Caco-2 (cell line): ENCODE measurements around the gene EPHB4. TPM values are rescaled to one million over a fixed set of nuclear protein-coding genes. Genes with fewer than 3 reads are reported as not detected.
A peak's percentile ranks its signal among the peaks of the same experiment; 100 is the strongest.

Experiments
- Bru-seq: library from RNA; stranded (reverse); fragments of 400-500 nt; gene quantifications from one replicate; lab custom pipeline; 2021; lab: Mats Ljungman, UMichigan
- BruChase-seq, 2 experiments: library from RNA; stranded (reverse); fragments of 400-500 nt; gene quantifications; one replicate each; lab custom pipeline; 2021; lab: Mats Ljungman, UMichigan
- BruUV-seq: library from RNA; stranded (reverse); fragments of 400-500 nt; replicated peaks from 2 replicates; lab custom pipeline; 2021; lab: Mats Ljungman, UMichigan
- CTCF ChIA-PET: fragments of 300-600 bp; sonication (Branson Sonifier 250); formaldehyde crosslinking; loops from one replicate; lab custom pipeline; 2022; ENCODE audit warnings: antibody characterized with exemption; lab: Charles Lee
- POLR2A ChIA-PET: fragments of 300-600 bp; sonication (Branson Sonifier 250); formaldehyde crosslinking; loops from one replicate; lab custom pipeline; 2022; ENCODE audit warnings: antibody characterized with exemption; lab: Charles Lee
- DNase-seq, 2 experiments: peaks; one replicate each; pipeline versions ENCODE4 v3.0.0 to v3.0.0-alpha.2; 2020 to 2022
- H3K27me3 ChIP-seq: replicated peaks from 2 replicates; pipeline ENCODE4 v1.6.0; 2011; ENCODE audit warnings: low read length; ENCODE audit not compliant: control insufficient read depth, insufficient read depth
- H3K36me3 ChIP-seq: 2 replicates; pipeline ENCODE4 v1.5.1; 2011; ENCODE audit warnings: low read length; ENCODE audit not compliant: control insufficient read depth, insufficient read depth
- H3K4me1 ChIP-seq: fragments of 250-450 bp; sonication (Bioruptor Pico); 2 replicates; pipeline ENCODE4 v1.5.1; 2020; ENCODE audit warnings: mild to moderate bottlenecking
- H3K4me3 ChIP-seq: 2 replicates; pipeline ENCODE4 v1.5.1; 2011; ENCODE audit warnings: low read depth, mild to moderate bottlenecking, control low read depth, low read length
- H3K9me3 ChIP-seq: fragments of 250-450 bp; sonication (Bioruptor Pico); 2 replicates; pipeline ENCODE4 v1.5.1; 2020; ENCODE audit warnings: mild to moderate bottlenecking, moderate library complexity
- H3K27ac Mint-ChIP-seq: one replicate; pipeline ENCODE4 v1.8.0; 2022; ENCODE audit warnings: mixed read lengths; ENCODE audit not compliant: unreplicated experiment
- H3K27me3 Mint-ChIP-seq: one replicate; pipeline ENCODE4 v1.8.0; 2022; ENCODE audit warnings: mixed read lengths; ENCODE audit not compliant: insufficient read depth, unreplicated experiment
- H3K36me3 Mint-ChIP-seq: one replicate; pipeline ENCODE4 v1.8.0; 2022; ENCODE audit warnings: mild to moderate bottlenecking, mixed read lengths; ENCODE audit not compliant: insufficient read depth, unreplicated experiment
- H3K4me1 Mint-ChIP-seq: one replicate; pipeline ENCODE4 v1.8.0; 2022; ENCODE audit warnings: low read depth, mixed read lengths; ENCODE audit not compliant: unreplicated experiment
- H3K4me3 Mint-ChIP-seq: one replicate; pipeline ENCODE4 v1.8.0; 2022; ENCODE audit warnings: mild to moderate bottlenecking, moderate library complexity, mixed read lengths; ENCODE audit not compliant: unreplicated experiment
- H3K9me3 Mint-ChIP-seq: one replicate; pipeline ENCODE4 v1.8.0; 2022; ENCODE audit warnings: mixed read lengths; ENCODE audit not compliant: unreplicated experiment
- intact Hi-C: fragments of 100-400 bp; cut with micrococcal nuclease; formaldehyde crosslinking; loops from one replicate; pipeline ENCODE4 v1.10.0; 2022; ENCODE audit not compliant: unreplicated experiment
- long read RNA-seq: library from polyadenylated mRNA; stranded (forward); transcript quantifications from one replicate; pipeline ENCODE4 v2.0.0, GENCODE V29; 2022
- total RNA-seq: library from RNA; stranded (reverse); gene quantifications from 2 replicates; pipeline ENCODE4 v1.2.3, GENCODE V29; 2022
- TF ChIP-seq, protein P1 (sequence below), 2 experiments: fragments of 200-600 bp in 1 of 2; IDR thresholded peaks; 1 replicate in 1 of 2; 2 replicates in 1 of 2; pipeline versions ENCODE4 v1.5.1 to v1.8.0; 2011 to 2022; ENCODE audit warnings: antibody characterized with exemption in 1 of 2, control low read depth in 1 of 2, inconsistent platforms in 1 of 2, low read depth in 1 of 2, low read length in 1 of 2, mild to moderate bottlenecking in 1 of 2, moderate library complexity in 1 of 2; ENCODE audit not compliant: insufficient read depth in 1 of 2, severe bottlenecking in 1 of 2, unreplicated experiment in 1 of 2

Gene EPHB4
- total RNA-seq (112 and 117 TPM in 2 replicates), Bru-seq, nascent RNA (percentile 72 among the genes with signal in this experiment), BruChase-seq, experiment 1, labeled RNA remaining after a 2-hour chase (percentile 83 among the genes with signal in this experiment), BruChase-seq, experiment 2, labeled RNA remaining after a 6-hour chase (percentile 92 among the genes with signal in this experiment)
- long read RNA-seq, full-length matches to known transcripts = 85 of 145 reads
- long read RNA-seq, partial matches to known transcripts = 43 of 145 reads
- long read RNA-seq, other reads (novel, unspliced or antisense) = 17 of 145 reads

GRCh38 chr7:100827330-100828226, at the start of gene EPHB4:
Gene EPHB4 (minus strand): TSS chr7:100827523. CDS start chr7:100827030, 493 bp downstream.
- Histone ChIP-seq H3K27me3 (no peaks in the 10 kb centered on the region), H3K4me1 (peaks cover 29% of the 10 kb centered on the region), H3K4me3 (peak within 1 kb of the TSS; percentile 71), H3K36me3 (peaks cover 7% of the 10 kb centered on the region), H3K9me3 (no peaks in the 10 kb centered on the region)
- H3K4me1 Mint-ChIP-seq = peaks cover 27% of the 10 kb centered on the region
- POLR2A ChIA-PET = interaction anchor here (0.5 to 1.8 kb wide), 10 partner anchors 9 to 215 kb away, joined by 3 to 19 read pairs (median 8); partner anchors contain the start of genes MOSPD3, POP7, SLC12A9 and SRRT
- intact Hi-C loops = loop anchor here (1.0 kb wide), 2 partner anchors 25 kb away; partner anchors contain the start of gene SLC12A9
- TF ChIP-seq, protein P1, sequence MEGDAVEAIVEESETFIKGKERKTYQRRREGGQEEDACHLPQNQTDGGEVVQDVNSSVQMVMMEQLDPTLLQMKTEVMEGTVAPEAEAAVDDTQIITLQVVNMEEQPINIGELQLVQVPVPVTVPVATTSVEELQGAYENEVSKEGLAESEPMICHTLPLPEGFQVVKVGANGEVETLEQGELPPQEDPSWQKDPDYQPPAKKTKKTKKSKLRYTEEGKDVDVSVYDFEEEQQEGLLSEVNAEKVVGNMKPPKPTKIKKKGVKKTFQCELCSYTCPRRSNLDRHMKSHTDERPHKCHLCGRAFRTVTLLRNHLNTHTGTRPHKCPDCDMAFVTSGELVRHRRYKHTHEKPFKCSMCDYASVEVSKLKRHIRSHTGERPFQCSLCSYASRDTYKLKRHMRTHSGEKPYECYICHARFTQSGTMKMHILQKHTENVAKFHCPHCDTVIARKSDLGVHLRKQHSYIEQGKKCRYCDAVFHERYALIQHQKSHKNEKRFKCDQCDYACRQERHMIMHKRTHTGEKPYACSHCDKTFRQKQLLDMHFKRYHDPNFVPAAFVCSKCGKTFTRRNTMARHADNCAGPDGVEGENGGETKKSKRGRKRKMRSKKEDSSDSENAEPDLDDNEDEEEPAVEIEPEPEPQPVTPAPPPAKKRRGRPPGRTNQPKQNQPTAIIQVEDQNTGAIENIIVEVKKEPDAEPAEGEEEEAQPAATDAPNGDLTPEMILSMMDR (IDR thresholded peaks at IDR 0.05; ENCODE audit: insufficient read depth in 1 of 2, low read depth in 1 of 2, low read length in 1 of 2, severe bottlenecking in 1 of 2, unreplicated experiment in 1 of 2) = peak; percentile 44 to 92
- no peaks in the 10 kb centered on the region for H3K27me3 Mint-ChIP-seq
- peak; percentile 93 to 95 for DNase-seq
- no TSS peak for BruUV-seq
- H3K4me3 Mint-ChIP-seq = peak within 1 kb of the TSS; percentile 89
- peak within 1 kb of the TSS; percentile 88 for H3K27ac Mint-ChIP-seq
- H3K36me3 Mint-ChIP-seq = peaks cover 49% of the 10 kb centered on the region
- H3K9me3 Mint-ChIP-seq = no peaks in the 10 kb centered on the region
- CTCF ChIA-PET = interaction anchor here (0.6 to 3.8 kb wide), 27 partner anchors 9 to 355 kb away, joined by 3 to 51 read pairs (median 5); partner anchors contain the start of genes MOSPD3, POP7, SLC12A9 and SRRT

DNA sequence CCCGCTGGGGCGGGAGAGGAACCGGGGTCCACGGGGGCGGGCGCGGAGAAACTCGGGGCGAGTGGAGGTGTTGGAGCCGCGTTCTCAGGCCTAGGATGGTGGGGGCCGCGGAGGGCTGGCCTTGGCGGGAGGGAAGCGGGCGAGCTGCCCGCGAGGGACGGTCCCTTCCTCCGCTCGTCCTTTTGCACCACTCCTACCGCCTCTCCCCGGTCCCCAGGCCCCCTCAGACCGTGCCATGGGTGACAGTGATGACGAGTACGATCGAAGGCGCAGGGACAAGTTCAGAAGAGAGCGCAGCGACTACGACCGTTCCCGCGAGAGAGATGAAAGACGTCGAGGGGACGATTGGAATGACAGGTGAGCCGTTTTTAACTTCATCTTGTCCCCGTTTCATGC, 48.0 kb upstream of the EPHB4 start:
- DNase-seq = peak in 1 of 2 experiments; percentile 54
- intact Hi-C loops = loop anchor here (1.0 kb wide), 1 partner anchor 14 kb away; the partner anchor contains the start of gene UFSP1
- TF ChIP-seq, protein P1 (IDR thresholded peaks at IDR 0.05; ENCODE audit: insufficient read depth in 1 of 2, low read depth in 1 of 2, low read length in 1 of 2, severe bottlenecking in 1 of 2, unreplicated experiment in 1 of 2) = no peak
- Mint-ChIP-seq H3K9me3 (no peaks in the 10 kb centered on the region), H3K36me3 (peaks cover 98% of the 10 kb centered on the region), H3K27me3 (no peaks in the 10 kb centered on the region), H3K4me3 (peak overlapping the region; percentile 85), H3K27ac (peak overlapping the region; percentile 98), H3K4me1 (peaks cover 14% of the 10 kb centered on the region)
- TSS peak; percentile 51 for BruUV-seq
- H3K27me3 ChIP-seq = no peaks in the 10 kb centered on the region
- peaks cover 10% of the 10 kb centered on the region; the same call in 1 of the 2 replicates for H3K4me1 ChIP-seq
- H3K4me3 ChIP-seq = peak overlapping the region; percentile 81
- ChIA-PET CTCF (interaction anchor here (0.6 to 1.8 kb wide), 9 partner anchors 14 to 301 kb away, joined by 3 to 22 read pairs (median 7); partner anchors contain the start of genes EPHB4, FBXO24, POP7 and SLC12A9), POLR2A (interaction anchor here (0.7 to 1.4 kb wide), 15 partner anchors 12 to 447 kb away, joined by 3 to 76 read pairs (median 7); partner anchors contain the start of genes EPHB4, FBXO24, LRCH4 and MOSPD3)
- peaks cover 1% of the 10 kb centered on the region; the same call in 1 of the 2 replicates for H3K36me3 ChIP-seq
- no peaks in the 10 kb centered on the region for H3K9me3 ChIP-seq
